Right lobe of liver (tissue), 6 donors: ENCODE results near the gene ODC1. TPM values are rescaled to one million over a fixed set of nuclear protein-coding genes. Genes with fewer than 3 reads are reported as not detected.

Source experiments
- ATAC-seq, 4 donors: fragments of 200-7000 bp; cut with Tn5 transposase; one replicate each; pipeline ENCODE4 v1.9.1; 2020; ENCODE audit warnings: mild to moderate bottlenecking in 4 of 4, moderate library complexity in 4 of 4
- DNase-seq, 3 donors: peaks; one replicate each; pipeline ENCODE4 v3.0.0-alpha.2; 2020
- H3K27ac ChIP-seq, 3 donors: fragments of 200-600 bp; one replicate each; pipeline ENCODE4 v1.8.0; 2022
- H3K27me3 ChIP-seq, 2 donors: fragments of 200-600 bp; one replicate each; pipeline ENCODE4 v1.8.0; 2022
- H3K36me3 ChIP-seq, 4 donors: fragments of 200-600 bp; sonication (generic) in 1 of 4; one replicate each; pipeline versions ENCODE4 v1.5.1 to v1.8.0; 2017 to 2022; ENCODE audit warnings: control low read depth in 1 of 4
- H3K4me1 ChIP-seq, 4 donors: fragments of 200-600 bp; sonication (generic) in 1 of 4; one replicate each; pipeline versions ENCODE4 v1.5.1 to v1.8.0; 2017 to 2022; ENCODE audit warnings: control low read depth in 1 of 4
- H3K4me3 ChIP-seq, 3 donors: fragments of 200-600 bp; one replicate each; pipeline ENCODE4 v1.8.0; 2022
- H3K9me3 ChIP-seq, 4 donors: fragments of 200-600 bp; sonication (generic) in 1 of 4; one replicate each; pipeline versions ENCODE4 v1.5.1 to v1.8.0; 2017 to 2022; ENCODE audit warnings: control low read depth in 1 of 4
- CTCF ChIP-seq, 4 donors: fragments of 200-600 bp in 3 of 4; fragments of 450-650 bp in 1 of 4; IDR thresholded peaks; one replicate each; pipeline versions ENCODE4 v1.5.1 to v1.8.0; 2016 to 2022; ENCODE audit warnings: antibody characterized with exemption in 4 of 4, mild to moderate bottlenecking in 2 of 4
- POLR2A ChIP-seq: fragments of 450-650 bp; IDR thresholded peaks from one replicate; pipeline ENCODE4 v1.6.1; 2017; ENCODE audit warnings: antibody characterized with exemption, mild to moderate bottlenecking
- WGBS: methylation state at CpG from one replicate; pipeline ENCODE4 v1.1.6; 2018; ENCODE audit warnings: low coverage, low lambda C conversion rate; ENCODE audit not compliant: insufficient coverage; ENCODE audit errors: missing lambda C conversion rate; 5-methylcytosine and 5-hydroxymethylcytosine counted together
- intact Hi-C, 2 donors: fragments of 100-400 bp; cut with DNase I; formaldehyde crosslinking; loops; one replicate each; pipeline versions ENCODE4 v1.11.2 to v1.14.1; 2022
- total RNA-seq, 6 experiments: library from RNA; depleted of rRNA in 2 of 6; stranded (reverse); fragments of >200 nt in 2 of 6; fragmentation: NEBNext Ultra II Directional in 3 of 6; extraction: Animal tissue kit (Norgen Biotek cat#: 25700) in 3 of 6; gene quantifications; one replicate each; pipeline versions ENCODE4 v1.1.0 to v1.2.4, GENCODE V29; 2016 to 2023
- donor health status: DM: no; HTN: yes; CAD: no.
- donor health status: DM: no; HTN: no; CAD: no.
- donor health status: DM: no; HTN: no; CAD: no.
- donor health status: DM: no; HTN: yes; CAD: no.
- donor health status: DM: no; HTN: yes; CAD: no.

Gene ODC1
- total RNA-seq, 6 experiments from 2014 or later: 14.4 to 197 (median 28.6) TPM

- intact Hi-C loops: no loop called here
- H3K36me3 ChIP-seq: peaks cover 0 to 8% (median 0%) of the 10 kb centered on the region in 4 donors
- no peak overlapping the region for H3K4me3 ChIP-seq
- no peaks in the 10 kb centered on the region for H3K27me3 ChIP-seq
- TF ChIP-seq CTCF (IDR thresholded peaks at IDR 0.05): no peak
- no peak for TF ChIP-seq POLR2A
- no peaks in the 10 kb centered on the region for H3K9me3 ChIP-seq
- no peak for DNase-seq
- H3K4me1 ChIP-seq: peaks cover 0 to 9% (median 0%) of the 10 kb centered on the region in 4 donors
- H3K27ac ChIP-seq: no peak overlapping the region
- ATAC-seq: no peak
- 94% methylated on average over 3 of the region's 12 CpGs for WGBS
Measured at GRCh38 chr2:10415640-10416039, 32.5 kb downstream of the ODC1 start.

- H3K36me3 ChIP-seq: peaks cover 0 to 3% (median 0%) of the 10 kb centered on the region in 4 donors
- peaks cover 0 to 9% (median 0%) of the 10 kb centered on the region in 4 donors for H3K4me1 ChIP-seq
- no CpG with 5 or more reads among the region's 8 CpGs for WGBS
- no peak for TF ChIP-seq POLR2A
- TF ChIP-seq CTCF (IDR thresholded peaks at IDR 0.05): no peak
- intact Hi-C loops: no loop called here
- ATAC-seq: no peak
- H3K9me3 ChIP-seq: no peaks in the 10 kb centered on the region
- no peak overlapping the region for H3K27ac ChIP-seq
- DNase-seq: no peak
- no peaks in the 10 kb centered on the region for H3K27me3 ChIP-seq
- no peak overlapping the region for H3K4me3 ChIP-seq
Measured at GRCh38 chr2:10415048-10415447, 33.1 kb downstream of the ODC1 start.

- intact Hi-C loops: loop anchor here in 1 of 2 donors (5.0 kb wide), 1 partner anchor 277 kb away; no protein-coding TSS in a partner anchor
- ATAC-seq: no peak
- Histone ChIP-seq H3K4me1 (peaks cover 0 to 9% (median 0%) of the 10 kb centered on the region in 4 donors), H3K27me3 (no peaks in the 10 kb centered on the region), H3K4me3 (no peak overlapping the region), H3K9me3 (no peaks in the 10 kb centered on the region), H3K36me3 (no peaks in the 10 kb centered on the region), H3K27ac (no peak overlapping the region)
- WGBS: 70% methylated on average over 2 of the region's 10 CpGs
- no peak for TF ChIP-seq POLR2A
- no peak for TF ChIP-seq CTCF (IDR thresholded peaks at IDR 0.05)
- DNase-seq: no peak
Measured at GRCh38 chr2:10414591-10414990, 33.5 kb downstream of the ODC1 start.

GRCh38 chr2:10413991-10414451 is 34.1 kb downstream of the ODC1 start:
- no peak overlapping the region for H3K27ac ChIP-seq
- H3K9me3 ChIP-seq: no peaks in the 10 kb centered on the region
- DNase-seq: no peak
- no CpG with 5 or more reads among the region's 7 CpGs for WGBS
- H3K27me3 ChIP-seq: no peaks in the 10 kb centered on the region
- peaks cover 0 to 13% (median 2%) of the 10 kb centered on the region in 4 donors for H3K4me1 ChIP-seq
- H3K4me3 ChIP-seq: no peak overlapping the region
- H3K36me3 ChIP-seq: no peaks in the 10 kb centered on the region
- ATAC-seq: peak; percentile 7 to 56 (median 20)
- intact Hi-C loops: loop anchor here in 1 of 2 donors (5.0 kb wide), 1 partner anchor 277 kb away; no protein-coding TSS in a partner anchor
- TF ChIP-seq POLR2A (no peak), CTCF (IDR thresholded peaks at IDR 0.05) (no peak)
